ENCODE measurements around the gene ZNF398. TPM values are rescaled to one million over a fixed set of nuclear protein-coding genes. Genes with fewer than 3 reads are reported as not detected.

The ZNF398 gene
- total and polyA plus RNA-seq, 9 of the 15 experiments (the other 6 are each of a cell fraction or from before 2014, with no cell fraction given): 4.0 to 18.6 (median 10.4) TPM

- TF ChIP-seq STAT6 (CRISPR knock-in tag; IDR thresholded peaks at IDR 0.05) (0 out of 2 replicates have a peak, but pooled peaks have one; percentile 5), UBTF (IDR thresholded peaks at IDR 0.05; ENCODE audit: borderline replicate concordance in 1 of 2, low read depth in 2 of 2, low read length in 2 of 2) (peak; percentile 81 to 83; a peak in 3 of 4 replicates), BCL6 (CRISPR knock-in tag; IDR thresholded peaks at IDR 0.05) (no peak), RBM15 (IDR thresholded peaks at IDR 0.05; ENCODE audit: insufficient read depth, low read length) (0 out of 2 replicates have a peak, but pooled peaks have one; percentile 81), ZNF316 (IDR thresholded peaks at IDR 0.05) (peak; percentile 61), RBBP5 (IDR thresholded peaks at IDR 0.05; ENCODE audit: borderline replicate concordance, insufficient read depth, low read length, poor library complexity, severe bottlenecking) (peak; percentile 84), RERE (CRISPR knock-in tag; IDR thresholded peaks at IDR 0.05; ENCODE audit: borderline replicate concordance) (0 out of 2 replicates have a peak, but pooled peaks have one; percentile 23), LARP7 (IDR thresholded peaks at IDR 0.05) (no peak), ZNF124 (CRISPR knock-in tag; IDR thresholded peaks at IDR 0.05) (0 out of 2 replicates have a peak, but pooled peaks have one; percentile 26), TCFL5 (CRISPR knock-in tag; conservative IDR thresholded peaks at IDR 0.05) (no peak), ZFP1 (CRISPR knock-in tag; IDR thresholded peaks at IDR 0.05) (no peak), NFE2L1 (tag; IDR thresholded peaks at IDR 0.05; ENCODE audit: borderline replicate concordance, low read depth) (no peak), ZNF165 (CRISPR knock-in tag; IDR thresholded peaks at IDR 0.05; ENCODE audit: borderline replicate concordance) (0 out of 2 replicates have a peak, but pooled peaks have one; percentile 81), ZNF121 (CRISPR knock-in tag; conservative IDR thresholded peaks at IDR 0.05) (0 out of 2 replicates have a peak, but pooled peaks have one; percentile 10), TAL1 (IDR thresholded peaks at IDR 0.05) (no peak)
These were observed 750 bp downstream of the ZNF398 start (continued) for GRCh38 chr7:149147752-149148653.

Measured in K562 (cell line).